IMR-90 (cell line): ENCODE data around the gene TBRG4. TPM values are rescaled to one million over a fixed set of nuclear protein-coding genes. Genes with fewer than 3 reads are reported as not detected.

Source experiments
- ATAC-seq: fragments of 200-7000 bp; cut with Tn5 transposase; 2 replicates; pipeline ENCODE4 v1.9.1; 2020; ENCODE audit warnings: low read depth, mild to moderate bottlenecking, moderate library complexity
- BruUV-seq: library from RNA; stranded (reverse); fragments of 400-500 nt; replicated peaks from 2 replicates; lab custom pipeline; 2021; lab: Mats Ljungman, UMichigan
- CTCF ChIA-PET: fragments of 300-600 bp; formaldehyde crosslinking; extraction: SDS; loops from one replicate; lab custom pipeline; 2021; ENCODE audit warnings: antibody characterized with exemption; lab: Yijun Ruan, JAX
- POLR2A ChIA-PET: fragments of 300-600 bp; sonication (Branson Sonifier 250); formaldehyde crosslinking; loops from one replicate; lab custom pipeline; 2022; ENCODE audit warnings: antibody characterized with exemption; ENCODE audit not compliant: unreplicated experiment; lab: Charles Lee
- DNase-seq: peaks from one replicate; pipeline ENCODE4 v3.0.0; 2013
- H2AFZ ChIP-seq: replicated peaks from 2 replicates; pipeline ENCODE3; 2013; ENCODE audit warnings: low read length, mild to moderate bottlenecking; ENCODE audit not compliant: poor library complexity
- H2AK5ac ChIP-seq: 2 replicates; pipeline ENCODE4 v1.6.1; 2013; ENCODE audit warnings: low read depth, low read length, inconsistent platforms
- H2AK9ac ChIP-seq: replicated peaks from 2 replicates; pipeline ENCODE3; 2013; ENCODE audit warnings: mild to moderate bottlenecking, low read depth, low read length, moderate library complexity; ENCODE audit not compliant: poor library complexity
- H2BK120ac ChIP-seq: 2 replicates; pipeline ENCODE4 v1.6.1; 2013; ENCODE audit warnings: low read depth, low read length, inconsistent platforms
- H2BK15ac ChIP-seq: 3 replicates; pipeline ENCODE4 v1.6.1; 2013; ENCODE audit warnings: low read depth, low read length, inconsistent platforms
- H2BK20ac ChIP-seq: 2 replicates; pipeline ENCODE4 v1.6.1; 2013; ENCODE audit warnings: low read depth, mild to moderate bottlenecking, inconsistent platforms, low read length, moderate library complexity
- H2BK5ac ChIP-seq: 2 replicates; pipeline ENCODE4 v1.6.1; 2013; ENCODE audit warnings: mild to moderate bottlenecking, low read depth, low read length, inconsistent platforms; ENCODE audit not compliant: poor library complexity, severe bottlenecking
- H3K14ac ChIP-seq: replicated peaks from 2 replicates; pipeline ENCODE4 v1.6.1; 2013; ENCODE audit warnings: low read depth, low read length, inconsistent platforms
- H3K18ac ChIP-seq: 2 replicates; pipeline ENCODE4 v1.6.1; 2013; ENCODE audit warnings: low read depth, low read length, control low read depth
- H3K23ac ChIP-seq: 2 replicates; pipeline ENCODE4 v1.6.1; 2013; ENCODE audit warnings: low read depth, low read length, inconsistent platforms
- H3K27ac ChIP-seq: 2 replicates; pipeline ENCODE4 v1.5.1; 2013; ENCODE audit warnings: mild to moderate bottlenecking, control low read depth, low read length; ENCODE audit not compliant: insufficient read depth
- H3K27me3 ChIP-seq: 2 replicates; pipeline ENCODE4 v1.6.1; 2013; ENCODE audit warnings: low read length; ENCODE audit not compliant: control insufficient read depth, insufficient read depth
- H3K36me3 ChIP-seq: 2 replicates; pipeline ENCODE4 v1.6.1; 2013; ENCODE audit warnings: low read length, mixed read lengths; ENCODE audit not compliant: control insufficient read depth, insufficient read depth
- H3K4ac ChIP-seq: 2 replicates; pipeline ENCODE4 v1.6.1; 2013; ENCODE audit warnings: low read depth, low read length, inconsistent platforms
- H3K4me1 ChIP-seq: 2 replicates; pipeline ENCODE4 v1.6.1; 2013; ENCODE audit warnings: low read length, mixed read lengths; ENCODE audit not compliant: control insufficient read depth, insufficient read depth
- H3K4me2 ChIP-seq: 2 replicates; pipeline ENCODE4 v1.6.1; 2013; ENCODE audit warnings: low read depth, mild to moderate bottlenecking, control low read depth, low read length, moderate library complexity
- H3K4me3 ChIP-seq: 2 replicates; pipeline ENCODE4 v1.5.1; 2013; ENCODE audit warnings: low read depth, mild to moderate bottlenecking, control low read depth, low read length, moderate library complexity; ENCODE audit not compliant: insufficient read depth
- H3K56ac ChIP-seq: 2 replicates; pipeline ENCODE4 v1.6.1; 2013; ENCODE audit warnings: low read length, inconsistent platforms; ENCODE audit not compliant: insufficient read depth; ENCODE audit errors: extremely low read depth
- H3K79me1 ChIP-seq, 2 experiments: 2 replicates each; pipeline ENCODE4 v1.6.1; 2013; ENCODE audit warnings: low read length in 2 of 2, inconsistent platforms in 1 of 2, low read depth in 1 of 2
- H3K9ac ChIP-seq: 2 replicates; pipeline ENCODE4 v1.6.1; 2013; ENCODE audit warnings: low read depth, low read length, control low read depth
- H3K9me1 ChIP-seq: 2 replicates; pipeline ENCODE4 v1.6.1; 2013; ENCODE audit warnings: low read length, inconsistent platforms; ENCODE audit not compliant: insufficient read depth
- H3K9me3 ChIP-seq: 2 replicates; pipeline ENCODE4 v1.6.1; 2013; ENCODE audit warnings: low read length; ENCODE audit not compliant: control insufficient read depth, insufficient read depth
- H4K20me1 ChIP-seq: 2 replicates; pipeline ENCODE4 v1.6.1; 2013; ENCODE audit warnings: low read length, inconsistent platforms; ENCODE audit not compliant: insufficient read depth
- H4K5ac ChIP-seq: 2 replicates; pipeline ENCODE4 v1.6.1; 2013; ENCODE audit warnings: mild to moderate bottlenecking, low read depth, low read length, control low read depth
- H4K8ac ChIP-seq, 2 experiments: 2 replicates each; pipeline ENCODE4 v1.6.1; 2013; ENCODE audit warnings: low read depth in 2 of 2, low read length in 2 of 2, control low read depth in 1 of 2, inconsistent platforms in 1 of 2
- H4K91ac ChIP-seq: 2 replicates; pipeline ENCODE4 v1.6.1; 2013; ENCODE audit warnings: low read depth, low read length, inconsistent platforms; ENCODE audit not compliant: insufficient read depth
- CHD1 ChIP-seq: IDR thresholded peaks from 2 replicates; pipeline ENCODE4 v1.6.1; 2012; ENCODE audit warnings: low read depth, low read length, improper control_type of control experiment
- CTCF ChIP-seq: conservative IDR thresholded peaks from 2 replicates; pipeline ENCODE4 v1.5.1; 2012; ENCODE audit warnings: mild to moderate bottlenecking, low read depth, low read length, improper control_type of control experiment
- ELK1 ChIP-seq: fragments of 150-350 bp; IDR thresholded peaks from 2 replicates; pipeline ENCODE4 v1.6.1; 2016; ENCODE audit warnings: low read depth, mild to moderate bottlenecking, low read length, moderate library complexity, borderline replicate concordance
- MAZ ChIP-seq: IDR thresholded peaks from 2 replicates; pipeline ENCODE4 v1.6.1; 2012; ENCODE audit warnings: low read depth, mild to moderate bottlenecking, low read length, improper control_type of control experiment, moderate library complexity, borderline replicate concordance
- NFE2L2 ChIP-seq: fragments of 150-350 bp; IDR thresholded peaks from 2 replicates; pipeline ENCODE4 v1.6.1; 2016; ENCODE audit warnings: low read depth, mild to moderate bottlenecking, low read length
- POLR2A ChIP-seq: IDR thresholded peaks from 2 replicates; pipeline ENCODE4 v1.6.1; 2012; ENCODE audit warnings: mild to moderate bottlenecking, low read depth, low read length
- RCOR1 ChIP-seq: IDR thresholded peaks from 2 replicates; pipeline ENCODE4 v1.6.1; 2012; ENCODE audit warnings: mild to moderate bottlenecking, low read length, improper control_type of control experiment; ENCODE audit not compliant: insufficient replicate concordance
- RFX5 ChIP-seq: IDR thresholded peaks from 2 replicates; pipeline ENCODE4 v1.8.0; 2012; ENCODE audit warnings: low read depth, mild to moderate bottlenecking, low read length, moderate library complexity
- SMC3 ChIP-seq: fragments of 150-350 bp; IDR thresholded peaks from 2 replicates; pipeline ENCODE4 v1.6.1; 2016; ENCODE audit warnings: low read depth, mild to moderate bottlenecking, antibody characterized with exemption, low read length, moderate library complexity
- USF2 ChIP-seq: fragments of 150-350 bp; IDR thresholded peaks from 2 replicates; pipeline ENCODE4 v1.6.1; 2017; ENCODE audit warnings: mild to moderate bottlenecking, antibody characterized with exemption, low read length, low read depth
- WGBS, 2 experiments: methylation state at CpG; one replicate each; pipeline versions ENCODE4 v1.1.5 to v1.1.7; 2013; ENCODE audit warnings: missing lambda C conversion rate in 2 of 2; ENCODE audit not compliant: insufficient read length in 1 of 2; ENCODE audit errors: extremely low coverage in 2 of 2; 5-methylcytosine and 5-hydroxymethylcytosine counted together
- dilution Hi-C: fragments of 300-500 bp; cut with HindIII; formaldehyde crosslinking; loops from one replicate; pipeline ENCODE4 v1.14.3; 2018; ENCODE audit warnings: low sequenced_read_pairs; ENCODE audit not compliant: unreplicated experiment
- in situ Hi-C: fragments of 300-500 bp; cut with MboI; formaldehyde crosslinking; loops from 3 replicates; pipeline ENCODE4 v1.14.3; 2019; ENCODE audit warnings: low sequenced_read_pairs, inconsistent platforms, mixed read lengths
- intact Hi-C: fragments of 100-400 bp; cut with micrococcal nuclease; formaldehyde crosslinking; loops from 2 replicates; pipeline ENCODE4 v1.10.0; 2022
- polyA plus RNA-seq, 3 experiments: library from polyadenylated mRNA; depleted of rRNA; stranded (reverse); fragments of >200 nt; gene quantifications; 2 replicates each; pipeline ENCODE4 v1.2.3, GENCODE V29; 2012; ENCODE audit warnings: low replicate concordance in 1 of 3
- total RNA-seq: library from RNA; depleted of rRNA; stranded (reverse); fragments of >200 nt; gene quantifications from 2 replicates; pipeline ENCODE4 v1.2.3, GENCODE V29; 2012

Gene TBRG4
- total and polyA plus RNA-seq, 2 of the 4 experiments (the other 2 are of a cell fraction) = 71.6 to 77.6 TPM

- Histone ChIP-seq H3K79me1 (no peaks in the 10 kb centered on the region), H4K20me1 (no peaks in the 10 kb centered on the region), H2AK5ac (no peak overlapping the region), H3K4me1 (no peaks in the 10 kb centered on the region), H3K9me3 (no peaks in the 10 kb centered on the region), H3K23ac (no peak overlapping the region), H2BK15ac (no peak overlapping the region), H3K4ac (no peak overlapping the region), H3K9ac (no peak overlapping the region), H4K91ac (no peak overlapping the region), H3K4me2 (no peak overlapping the region), H4K5ac (no peak overlapping the region), H2AK9ac (no peak overlapping the region), H3K27me3 (peaks cover 21% of the 10 kb centered on the region), H3K56ac (no peak overlapping the region), H3K27ac (no peak overlapping the region), H3K4me3 (no peak overlapping the region), H3K36me3 (no peaks in the 10 kb centered on the region), H2BK20ac (no peak overlapping the region), H4K8ac (no peak overlapping the region), H3K9me1 (no peaks in the 10 kb centered on the region; the same call in 1 of the 2 replicates), H3K14ac (no peak overlapping the region), H2BK120ac (no peak overlapping the region), H3K18ac (no peak overlapping the region), H2BK5ac (no peak overlapping the region), H2AFZ (no peak overlapping the region)
- dilution Hi-C loops = no loop called here
- no TSS peak for BruUV-seq
- intact Hi-C loops = no loop called here
- in situ Hi-C loops = loop anchor here (10.0 kb wide), 3 partner anchors 166 to 536 kb away; no protein-coding TSS in a partner anchor
- no peak for DNase-seq
- CTCF ChIA-PET = interaction anchor here (0.6 kb wide), 1 partner anchor 186 kb away, joined by 4 read pairs; no protein-coding TSS in a partner anchor
- no peak for ATAC-seq
- POLR2A ChIA-PET = no interaction called here
- WGBS, 2 experiments = 67% methylated on average over 2 of the region's 9 CpGs; no CpG with 5 or more reads in 1 of the 2 experiments
- TF ChIP-seq CHD1 = no peak
- TF ChIP-seq SMC3 = no peak
- TF ChIP-seq RFX5 = no peak
- no peak for TF ChIP-seq MAZ
- no peak for TF ChIP-seq RCOR1
- TF ChIP-seq CTCF = no peak
- no peak for TF ChIP-seq USF2
- no peak for TF ChIP-seq POLR2A
- no peak for TF ChIP-seq NFE2L2
- TF ChIP-seq ELK1 = no peak
Observed at GRCh38 chr7:45130910-45131309, 19.4 kb upstream of the TBRG4 start.
